Activated CD4-positive, alpha-beta T cell treated with anti-CD3 and anti-CD28 coated beads for 4 hours (primary cell): ENCODE measurements around the gene RNASET2.
"Not testable (repeated sequence)": the region's sequence is repeated elsewhere in the genome, so short reads cannot be mapped to it uniquely, and the experiment has no call there.

ENCODE experiments used
- DNase-seq, 2 donors: peaks; one replicate each; pipeline ENCODE4 v3.0.0-alpha.2; 2020

Gene RNASET2

DNA sequence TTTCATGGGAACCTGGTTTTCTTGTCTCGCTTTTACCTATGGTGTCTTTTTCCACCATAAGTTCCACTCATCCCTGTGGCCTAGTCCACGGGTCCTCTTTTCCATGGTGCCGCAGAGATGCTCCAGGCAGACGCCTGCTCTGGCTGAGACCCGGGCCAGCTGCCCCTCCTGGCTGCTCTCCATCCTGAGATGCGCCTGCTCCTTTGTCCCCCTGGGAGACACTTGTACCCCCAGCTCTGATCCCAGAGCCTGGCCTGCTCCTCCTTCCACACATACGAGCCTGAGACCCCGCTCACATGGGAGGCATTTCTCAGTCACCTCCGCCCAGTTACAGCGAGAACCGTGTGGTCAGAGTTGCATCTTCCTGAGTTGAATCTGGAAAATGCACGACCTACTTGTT lies 29.6 kb downstream of the RNASET2 start:
- no peak for DNase-seq

DNA sequence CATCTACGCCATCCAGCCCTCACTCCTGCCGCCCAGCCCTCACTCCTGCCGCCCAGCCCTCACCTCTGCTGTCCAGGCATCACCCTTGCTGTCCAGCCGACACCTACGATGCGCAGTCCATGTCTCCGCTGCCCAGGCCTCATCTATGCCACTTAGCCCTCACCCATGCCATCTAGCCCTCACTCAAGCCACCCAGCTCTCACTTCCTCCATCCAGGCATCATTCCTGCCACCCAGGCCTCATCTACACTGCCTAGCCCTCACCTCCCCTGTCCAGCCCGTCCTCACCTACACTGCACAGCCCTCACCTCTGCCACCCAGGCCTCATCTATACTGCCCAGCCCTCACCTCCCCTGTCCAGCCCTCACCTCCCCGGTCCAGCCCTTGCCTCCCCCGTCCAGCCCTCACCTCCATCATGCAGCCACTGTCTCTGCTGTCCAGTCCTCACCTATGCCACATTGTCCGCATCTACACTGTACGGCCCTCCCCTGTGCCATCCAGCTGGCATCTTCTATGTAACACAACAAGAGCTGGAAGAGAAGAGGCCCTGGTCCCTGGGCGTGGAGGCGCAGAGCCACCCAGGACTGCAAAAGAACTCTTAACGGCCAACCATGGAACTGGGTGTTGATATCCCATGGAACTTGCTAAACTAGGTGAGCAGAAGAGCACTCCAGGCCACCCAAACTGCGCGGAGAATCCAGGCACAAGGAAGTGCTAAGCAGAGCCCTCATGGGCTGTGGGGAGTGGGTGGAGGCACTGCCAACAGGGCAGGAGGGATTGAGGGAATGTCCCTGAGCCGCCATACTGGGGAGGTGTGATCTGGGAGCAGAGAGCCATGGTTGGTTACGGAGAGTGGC lies 31.0 kb downstream of the RNASET2 start:
- no peak for DNase-seq

- DNase-seq = no peak
These were observed 31.8 kb downstream of the RNASET2 start for GRCh38 chr6:166924531-166924930.

- no peak for DNase-seq
These were observed 33.4 kb downstream of the RNASET2 start for GRCh38 chr6:166922937-166923336.

- DNase-seq = no peak
These were observed 34.8 kb downstream of the RNASET2 start for GRCh38 chr6:166921570-166921969.

DNA sequence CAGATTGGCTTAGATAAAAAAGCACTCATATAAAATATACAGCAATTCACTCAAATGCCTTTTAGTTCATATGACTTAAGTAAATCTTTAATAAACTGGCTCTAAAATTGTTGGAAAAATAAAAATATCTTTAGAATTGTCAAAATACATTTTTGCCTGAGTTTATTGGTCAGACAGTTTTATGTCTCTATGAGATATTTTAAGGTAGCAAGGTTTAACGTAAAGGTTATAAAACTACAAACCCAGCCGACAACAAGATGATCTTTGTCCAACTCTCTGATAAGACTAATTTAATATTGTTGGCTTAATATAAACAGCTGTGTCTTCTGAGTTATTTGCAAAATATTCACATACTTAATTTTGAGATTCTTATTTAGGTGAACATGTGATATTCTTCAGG lies 39.5 kb downstream of the RNASET2 start:
- no peak for DNase-seq

- not testable (repeated sequence) for DNase-seq
These were observed 40.9 kb downstream of the RNASET2 start for GRCh38 chr6:166915484-166915883.

GRCh38 chr6:166914952-166915351 lies 41.4 kb downstream of the RNASET2 start:
- DNase-seq = not testable (repeated sequence)

DNA sequence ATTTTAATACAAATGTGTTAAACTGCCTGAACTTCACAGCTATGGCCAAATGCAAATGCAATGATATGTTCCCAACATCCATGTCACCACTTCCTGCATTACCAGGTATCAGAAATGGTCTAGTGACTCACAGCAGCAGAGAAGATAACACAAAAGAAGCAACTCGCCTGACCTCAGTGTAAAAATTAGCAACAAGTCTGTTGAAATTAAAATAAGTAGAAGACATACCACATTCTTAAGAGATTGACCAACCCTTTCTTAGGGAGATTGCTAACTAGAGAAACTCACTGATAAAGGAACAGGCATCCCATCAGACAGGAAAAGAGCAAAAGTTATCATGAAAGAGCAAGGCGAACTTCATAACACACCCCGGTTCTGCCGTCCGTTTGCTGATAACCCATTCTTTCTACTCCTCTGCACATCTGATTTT lies 45.1 kb downstream of the RNASET2 start:
- DNase-seq = no peak

DNA sequence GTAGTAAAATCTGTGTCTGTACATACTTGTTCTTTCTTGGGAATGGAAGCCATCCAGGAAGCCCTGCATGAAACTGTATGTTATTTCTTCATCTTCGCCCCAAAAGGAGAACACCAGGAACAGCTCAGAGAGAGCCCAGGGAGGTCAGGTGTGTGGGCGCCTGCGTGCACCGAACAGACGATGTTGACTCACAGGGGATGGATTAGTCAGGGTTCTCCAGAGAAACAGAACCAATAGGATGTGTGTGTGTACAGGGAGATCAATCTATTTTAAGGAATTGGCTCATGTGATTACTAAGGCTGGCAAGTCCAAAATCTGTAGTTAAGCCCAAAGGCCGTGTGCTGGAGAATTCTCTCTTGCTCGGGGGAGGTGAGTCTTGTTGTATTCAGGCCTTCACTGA lies 45.7 kb downstream of the RNASET2 start:
- no peak for DNase-seq

- DNase-seq = no peak
These were observed 47.5 kb downstream of the RNASET2 start for GRCh38 chr6:166908811-166909210.

- DNase-seq = no peak
These were observed 48.2 kb downstream of the RNASET2 start for GRCh38 chr6:166907871-166908806.

GRCh38 chr6:166907373-166907841 lies 48.9 kb downstream of the RNASET2 start:
- no peak for DNase-seq

DNA sequence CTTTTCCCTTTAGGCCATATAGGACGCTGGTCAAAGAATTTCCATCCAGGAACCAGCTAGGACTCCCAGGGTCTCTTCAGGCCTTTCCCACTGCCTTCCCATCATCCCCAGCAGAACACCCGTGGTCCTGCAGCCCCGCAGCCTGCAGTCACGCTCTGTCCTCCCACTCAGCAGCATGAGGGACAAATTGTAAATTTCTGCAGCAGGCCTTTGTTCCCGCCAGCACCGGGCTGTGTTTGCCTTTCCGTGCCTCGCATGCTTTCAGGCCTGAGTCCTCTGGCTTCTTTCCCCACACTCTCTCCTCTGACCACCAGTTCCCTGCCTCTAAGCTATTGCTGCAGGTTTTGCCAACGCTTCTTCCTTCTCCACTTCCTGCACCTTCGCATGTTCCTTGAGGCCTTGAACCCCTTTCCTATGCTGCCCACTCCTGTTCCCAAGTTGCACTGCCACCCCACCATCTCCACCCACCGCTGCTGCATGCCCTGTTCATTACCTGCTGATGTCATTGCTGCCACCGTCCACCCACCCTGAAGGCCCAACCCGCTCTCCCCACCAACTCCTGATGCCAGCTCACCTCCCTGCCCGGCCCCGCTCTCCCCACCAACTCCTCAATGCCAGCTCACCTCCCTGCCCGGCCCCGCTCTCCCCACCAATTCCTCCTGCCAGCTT lies 49.8 kb downstream of the RNASET2 start:
- no peak for DNase-seq

DNA sequence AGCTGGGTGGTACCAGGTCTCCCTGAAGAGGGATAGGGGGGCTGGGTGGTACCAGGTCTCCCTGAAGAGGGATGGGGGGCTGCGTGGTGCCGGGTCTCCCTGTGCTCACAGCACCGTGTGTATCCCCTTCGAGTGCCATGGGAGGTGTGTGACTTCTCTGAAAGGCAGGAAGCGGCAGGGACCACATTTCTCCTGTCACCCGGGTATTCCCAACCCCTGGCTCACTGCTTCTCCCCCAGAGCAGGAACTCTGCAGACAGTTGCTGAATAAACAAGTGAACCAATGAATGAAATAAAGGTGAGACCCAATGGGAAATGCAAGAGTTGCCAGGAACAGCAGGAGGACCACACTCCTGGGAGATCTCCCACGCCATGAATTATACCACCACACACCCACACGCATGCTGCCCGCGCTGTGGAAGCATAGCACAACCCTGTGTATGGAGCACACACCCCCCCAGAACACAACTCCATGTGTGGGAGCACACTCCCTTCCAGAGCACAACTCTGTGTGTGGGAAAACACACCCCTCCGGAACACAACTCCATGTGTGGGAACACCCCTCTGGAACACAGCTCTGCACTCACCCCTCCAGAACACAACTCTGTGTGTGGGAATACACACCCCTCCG lies 50.7 kb downstream of the RNASET2 start:
- no peak for DNase-seq

DNA sequence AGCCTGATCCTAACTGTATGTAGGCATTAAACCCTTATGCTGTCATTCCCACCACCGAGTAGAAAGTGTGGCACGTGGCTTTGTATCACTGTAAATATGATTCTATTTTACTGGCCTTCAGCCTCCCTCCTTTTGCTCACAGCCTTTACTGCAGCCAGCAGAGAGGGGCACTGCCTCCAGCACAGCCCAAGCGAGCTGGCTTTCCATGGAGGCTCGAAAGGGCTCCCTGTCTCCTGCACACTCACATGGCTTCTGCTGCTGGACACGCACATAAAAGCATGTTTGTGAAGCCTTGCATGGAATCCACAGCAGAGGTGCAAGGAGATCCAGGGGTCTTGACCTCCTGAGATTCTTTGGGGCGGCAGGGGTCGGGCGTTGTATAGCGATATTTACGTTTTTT lies 51.3 kb downstream of the RNASET2 start:
- DNase-seq = no peak

- DNase-seq = no peak
These were observed 52.1 kb downstream of the RNASET2 start for GRCh38 chr6:166904101-166904746.

GRCh38 chr6:166903500-166903899 lies 52.9 kb downstream of the RNASET2 start:
- no peak for DNase-seq

- DNase-seq = no peak
These were observed 53.3 kb downstream of the RNASET2 start for GRCh38 chr6:166903027-166903426.

- DNase-seq = no peak
These were observed 54.1 kb downstream of the RNASET2 start for GRCh38 chr6:166902211-166902755.

DNA sequence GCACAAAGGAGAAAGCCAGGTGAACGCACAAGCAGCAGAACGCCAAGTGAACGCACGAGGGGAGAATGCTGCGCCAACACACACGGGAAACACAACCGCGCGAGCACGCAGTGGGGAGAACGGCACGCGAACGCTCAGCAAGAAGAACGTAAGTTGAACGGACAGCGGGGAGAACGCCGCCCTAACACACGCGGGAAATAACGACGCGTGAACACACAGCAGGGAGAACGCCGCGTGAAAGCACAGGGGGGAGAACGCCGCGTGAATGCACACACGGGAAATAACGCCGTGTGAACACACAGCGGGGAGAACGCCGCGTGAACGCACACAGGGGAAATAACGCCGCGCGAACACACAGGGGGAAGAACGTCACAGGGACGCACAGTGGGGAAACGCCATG lies 54.7 kb downstream of the RNASET2 start:
- DNase-seq = no peak
